Measurements from ENCODE around the gene KCTD7. TPM values are rescaled to one million over a fixed set of nuclear protein-coding genes. Genes with fewer than 3 reads are reported as not detected.
A peak's percentile ranks its signal among the peaks of the same experiment; 100 is the strongest.
"Not testable (repeated sequence)": the region's sequence is repeated elsewhere in the genome, so short reads cannot be mapped to it uniquely, and the experiment has no call there.

KCTD7 gene
- total and polyA plus RNA-seq, 2 of the 13 experiments (the other 11 are each of a cell fraction or from before 2014, with no cell fraction given) = 7.3 to 13.5 TPM

DNA sequence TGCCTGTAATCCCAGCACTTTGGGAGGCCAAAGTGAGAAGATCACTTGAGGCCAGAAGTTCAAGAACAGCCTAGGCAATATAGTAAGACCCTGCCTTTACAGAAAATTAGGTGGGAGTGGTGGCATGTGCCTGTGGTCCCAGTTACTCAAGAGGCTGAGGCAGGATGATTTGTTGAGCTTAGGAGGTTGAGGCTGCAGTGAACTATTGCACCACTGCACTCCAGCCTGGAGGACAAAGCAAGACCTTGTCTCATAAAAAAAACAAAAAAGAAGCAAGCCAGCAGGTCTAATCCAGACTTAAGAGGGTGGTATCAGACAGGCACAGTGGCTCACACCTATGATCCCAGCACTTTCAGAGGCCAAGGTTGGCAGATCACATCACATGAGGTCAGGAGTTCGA, 24.5 kb upstream of the KCTD7 start:
- ATAC-seq = peak; percentile 43
- H3K36me3 ChIP-seq (replicated peaks in 1 of 2; ENCODE audit: control insufficient read depth in 1 of 2, insufficient read depth in 2 of 2, low read length in 2 of 2) = no peaks in the 10 kb centered on the region
- no peak overlapping the region for H3K4me3 ChIP-seq (replicated peaks in 1 of 3; ENCODE audit: insufficient read depth in 1 of 3, low read depth in 2 of 3, low read length in 3 of 3)
- no TSS peak for BruUV-seq (replicated peaks)
- TF ChIP-seq, protein P1, sequence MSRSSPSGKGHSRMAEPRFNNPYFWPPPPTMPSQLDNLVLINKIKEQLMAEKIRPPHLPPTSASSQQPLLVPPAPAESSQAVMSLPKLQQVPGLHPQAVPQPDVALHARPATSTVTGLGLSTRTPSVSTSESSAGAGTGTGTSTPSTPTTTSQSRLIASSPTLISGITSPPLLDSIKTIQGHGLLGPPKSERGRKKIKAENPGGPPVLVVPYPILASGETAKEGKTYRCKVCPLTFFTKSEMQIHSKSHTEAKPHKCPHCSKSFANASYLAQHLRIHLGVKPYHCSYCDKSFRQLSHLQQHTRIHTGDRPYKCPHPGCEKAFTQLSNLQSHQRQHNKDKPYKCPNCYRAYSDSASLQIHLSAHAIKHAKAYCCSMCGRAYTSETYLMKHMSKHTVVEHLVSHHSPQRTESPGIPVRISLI (CRISPR knock-in tag; IDR thresholded peaks at IDR 0.05; ENCODE audit: borderline replicate concordance) = peak; percentile 19; the same call in 1 of the 2 replicates
- TF ChIP-seq CEBPB (IDR thresholded peaks at IDR 0.05; ENCODE audit: borderline replicate concordance, low read depth, low read length) = peak; percentile 73; the same call in 1 of the 2 replicates
- TF ChIP-seq CEBPG (CRISPR knock-in tag; IDR thresholded peaks at IDR 0.05) = peak; percentile 52
- no peak for TF ChIP-seq FOXK1 (CRISPR knock-in tag; IDR thresholded peaks at IDR 0.05; ENCODE audit: borderline replicate concordance, low read depth)
- no peaks in the 10 kb centered on the region for H4K20me1 ChIP-seq (ENCODE audit: insufficient read depth, low read length)
- peak; percentile 64 for FAIRE-seq
- ChIA-PET POLR2A (interaction anchor here (0.8 to 1.8 kb wide), 3 partner anchors 24 to 50 kb away, joined by 3 to 6 read pairs (median 3); partner anchors contain the start of gene KCTD7), CTCF (ENCODE audit: low intra/inter-chr PET ratio, low total read pairs) (no interaction called here)
- H3K9me3 ChIP-seq (ENCODE audit: low read length) = no peaks in the 10 kb centered on the region
- WGBS (ENCODE audit: low lambda C conversion rate) = 13% methylated on average over 1 of the region's 1 CpG
- H3K79me2 ChIP-seq (ENCODE audit: insufficient read depth, low read length) = no peaks in the 10 kb centered on the region
- H3K9ac ChIP-seq (ENCODE audit: insufficient read depth, low read depth, low read length) = no peak overlapping the region
- in situ Hi-C loops (cut with HindIII; ENCODE audit: extremely low pct_ligation_motif_present, low pct_unique_long_range_greater_than_20kb) (no loop called here), intact Hi-C loops (cut with micrococcal nuclease; ENCODE audit: unreplicated experiment) (no loop called here)
- peak; percentile 62 for DNase-seq (ENCODE audit: low spot score)
- no peak overlapping the region for H3K27ac ChIP-seq (ENCODE audit: extremely low read length, insufficient read depth, low read length)
- no peaks in the 10 kb centered on the region for H3K27me3 ChIP-seq (ENCODE audit: control insufficient read depth in 1 of 2, insufficient read depth in 2 of 2, low read length in 2 of 2)
- peaks cover 43% of the 10 kb centered on the region for H3K4me1 ChIP-seq (ENCODE audit: insufficient read depth, low read length)
- H2AFZ ChIP-seq (ENCODE audit: low read length) = no peak overlapping the region
- H3K4me2 ChIP-seq (ENCODE audit: low read depth, low read length) = peak overlapping the region; percentile 44

- 85% methylated on average over 33 of the region's 34 CpGs for WGBS (ENCODE audit: low lambda C conversion rate)
- CTCF ChIA-PET (ENCODE audit: low intra/inter-chr PET ratio, low total read pairs); FAIRE-seq; H3K36me3 ChIP-seq (replicated peaks in 1 of 2; ENCODE audit: control insufficient read depth in 1 of 2, insufficient read depth in 2 of 2, low read length in 2 of 2); H3K9me3 ChIP-seq (ENCODE audit: low read length); in situ Hi-C loops (cut with HindIII; ENCODE audit: extremely low pct_ligation_motif_present, low pct_unique_long_range_greater_than_20kb); H3K27ac ChIP-seq (ENCODE audit: extremely low read length, insufficient read depth, low read length); ATAC-seq; H2AFZ ChIP-seq (ENCODE audit: low read length); H3K9ac ChIP-seq (ENCODE audit: insufficient read depth, low read depth, low read length); DNase-seq (ENCODE audit: low spot score); H3K79me2 ChIP-seq (ENCODE audit: insufficient read depth, low read length); H3K4me2 ChIP-seq (ENCODE audit: low read depth, low read length); H4K20me1 ChIP-seq (ENCODE audit: insufficient read depth, low read length); intact Hi-C loops (cut with micrococcal nuclease; ENCODE audit: unreplicated experiment); H3K4me3 ChIP-seq (replicated peaks in 1 of 3; ENCODE audit: insufficient read depth in 1 of 3, low read depth in 2 of 3, low read length in 3 of 3); H3K27me3 ChIP-seq (ENCODE audit: control insufficient read depth in 1 of 2, insufficient read depth in 2 of 2, low read length in 2 of 2); BruUV-seq (replicated peaks): not testable (repeated sequence)
- H3K4me1 ChIP-seq (ENCODE audit: insufficient read depth, low read length) = peaks cover 56% of the 10 kb centered on the region
- POLR2A ChIA-PET = interaction anchor here (0.8 kb wide), 1 partner anchor 21 kb away, joined by 3 read pairs; no protein-coding TSS in a partner anchor
- TF ChIP-seq, protein P2, sequence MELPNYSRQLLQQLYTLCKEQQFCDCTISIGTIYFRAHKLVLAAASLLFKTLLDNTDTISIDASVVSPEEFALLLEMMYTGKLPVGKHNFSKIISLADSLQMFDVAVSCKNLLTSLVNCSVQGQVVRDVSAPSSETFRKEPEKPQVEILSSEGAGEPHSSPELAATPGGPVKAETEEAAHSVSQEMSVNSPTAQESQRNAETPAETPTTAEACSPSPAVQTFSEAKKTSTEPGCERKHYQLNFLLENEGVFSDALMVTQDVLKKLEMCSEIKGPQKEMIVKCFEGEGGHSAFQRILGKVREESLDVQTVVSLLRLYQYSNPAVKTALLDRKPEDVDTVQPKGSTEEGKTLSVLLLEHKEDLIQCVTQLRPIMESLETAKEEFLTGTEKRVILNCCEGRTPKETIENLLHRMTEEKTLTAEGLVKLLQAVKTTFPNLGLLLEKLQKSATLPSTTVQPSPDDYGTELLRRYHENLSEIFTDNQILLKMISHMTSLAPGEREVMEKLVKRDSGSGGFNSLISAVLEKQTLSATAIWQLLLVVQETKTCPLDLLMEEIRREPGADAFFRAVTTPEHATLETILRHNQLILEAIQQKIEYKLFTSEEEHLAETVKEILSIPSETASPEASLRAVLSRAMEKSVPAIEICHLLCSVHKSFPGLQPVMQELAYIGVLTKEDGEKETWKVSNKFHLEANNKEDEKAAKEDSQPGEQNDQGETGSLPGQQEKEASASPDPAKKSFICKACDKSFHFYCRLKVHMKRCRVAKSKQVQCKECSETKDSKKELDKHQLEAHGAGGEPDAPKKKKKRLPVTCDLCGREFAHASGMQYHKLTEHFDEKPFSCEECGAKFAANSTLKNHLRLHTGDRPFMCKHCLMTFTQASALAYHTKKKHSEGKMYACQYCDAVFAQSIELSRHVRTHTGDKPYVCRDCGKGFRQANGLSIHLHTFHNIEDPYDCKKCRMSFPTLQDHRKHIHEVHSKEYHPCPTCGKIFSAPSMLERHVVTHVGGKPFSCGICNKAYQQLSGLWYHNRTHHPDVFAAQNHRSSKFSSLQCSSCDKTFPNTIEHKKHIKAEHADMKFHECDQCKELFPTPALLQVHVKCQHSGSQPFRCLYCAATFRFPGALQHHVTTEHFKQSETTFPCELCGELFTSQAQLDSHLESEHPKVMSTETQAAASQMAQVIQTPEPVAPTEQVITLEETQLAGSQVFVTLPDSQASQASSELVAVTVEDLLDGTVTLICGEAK (IDR thresholded peaks at IDR 0.05) = not testable (repeated sequence)
- TF ChIP-seq, protein P2 (CRISPR knock-in tag; IDR thresholded peaks at IDR 0.05) = peak; percentile 70; the same call in 1 of the 2 replicates
These were observed 22.0 kb upstream of the KCTD7 start for GRCh38 chr7:66606540-66607291.

All from HepG2 (cell line).